ENCODE data around the gene GREM2.

Gene GREM2

DNA sequence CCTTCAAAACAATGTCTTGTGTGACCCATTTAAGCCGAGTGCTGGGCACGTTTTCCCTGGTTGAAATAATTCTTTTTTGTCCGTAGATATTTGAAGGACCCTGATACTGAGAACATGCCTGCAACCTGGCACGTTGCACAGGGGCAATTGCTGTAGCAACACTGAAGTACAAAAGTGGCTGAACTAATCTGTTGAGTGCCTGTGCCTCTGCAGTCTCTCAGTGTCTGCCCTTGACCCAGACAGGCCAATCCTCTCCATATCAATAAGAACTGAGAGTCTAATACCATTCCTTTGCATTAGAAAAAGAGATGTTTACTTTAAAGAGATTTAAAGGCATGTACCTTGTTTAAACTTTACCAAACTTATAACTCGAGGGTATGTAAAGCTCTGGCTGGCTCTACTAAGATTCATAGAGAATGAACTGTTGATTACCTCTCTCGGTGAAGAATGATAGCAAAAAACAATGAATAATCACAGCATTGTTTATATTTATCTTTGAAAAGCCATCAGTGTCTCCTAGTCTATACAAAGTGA is 2.4 kb downstream of the GREM2 start:
- DNase-seq, result no peak

DNA sequence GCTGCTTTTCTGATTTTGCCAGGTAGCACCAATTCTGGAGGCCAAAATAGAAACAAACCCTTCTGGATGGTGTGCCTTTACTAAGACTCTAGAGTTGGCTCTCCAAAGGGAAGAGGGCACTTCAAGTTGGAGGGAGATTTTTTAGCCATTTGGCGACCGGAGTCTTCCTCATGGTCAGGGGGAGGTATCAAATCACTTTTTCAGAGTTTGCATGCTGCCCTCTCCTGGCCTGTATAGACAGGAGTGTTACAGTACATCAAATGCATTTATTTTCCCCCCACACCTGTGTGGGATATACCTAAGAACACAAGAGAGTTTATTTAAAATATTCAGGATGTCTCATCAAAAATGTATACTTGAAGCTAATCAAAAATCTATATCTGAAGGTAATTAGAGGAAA is 3.2 kb downstream of the GREM2 start:
- DNase-seq, result no peak

DNA sequence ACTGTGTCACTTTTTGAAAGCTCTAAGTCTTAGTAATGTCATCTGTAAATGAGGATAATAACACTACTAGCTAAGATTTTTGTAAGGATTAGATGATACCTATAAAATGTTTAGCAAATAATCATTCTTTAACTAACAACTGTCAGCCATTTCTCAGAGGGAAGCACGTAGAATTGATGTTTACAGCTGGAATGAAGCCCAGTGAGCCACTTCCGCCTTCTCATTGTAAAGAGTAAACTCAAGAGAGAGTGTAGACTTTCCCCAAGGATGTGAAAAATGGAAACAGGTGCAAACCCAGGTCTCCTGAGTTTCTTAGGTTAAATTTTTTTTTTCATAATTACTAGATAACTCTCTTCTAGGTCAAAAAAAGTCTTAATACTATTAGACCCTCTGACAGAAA is 4.9 kb downstream of the GREM2 start:
- DNase-seq, result no peak

DNA sequence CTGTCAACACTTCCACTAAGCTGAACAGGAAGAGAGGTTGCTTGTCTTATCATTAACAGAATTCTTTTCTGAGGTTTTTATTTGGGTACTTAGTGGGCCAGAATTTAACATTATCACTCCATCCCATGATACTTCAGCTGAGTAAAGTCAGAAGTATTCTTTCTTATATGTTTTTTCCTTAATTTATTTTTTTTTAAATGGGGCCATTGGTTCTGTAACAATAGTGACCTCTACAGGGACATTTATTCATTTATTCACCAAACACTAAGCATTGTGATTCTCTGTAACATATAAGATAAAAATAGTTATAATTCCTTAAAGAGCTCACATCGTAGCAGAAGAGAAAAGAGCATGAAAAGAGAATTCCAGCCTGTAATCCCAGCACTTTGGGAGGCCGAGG is 9.8 kb downstream of the GREM2 start:
- no peak for DNase-seq

DNA sequence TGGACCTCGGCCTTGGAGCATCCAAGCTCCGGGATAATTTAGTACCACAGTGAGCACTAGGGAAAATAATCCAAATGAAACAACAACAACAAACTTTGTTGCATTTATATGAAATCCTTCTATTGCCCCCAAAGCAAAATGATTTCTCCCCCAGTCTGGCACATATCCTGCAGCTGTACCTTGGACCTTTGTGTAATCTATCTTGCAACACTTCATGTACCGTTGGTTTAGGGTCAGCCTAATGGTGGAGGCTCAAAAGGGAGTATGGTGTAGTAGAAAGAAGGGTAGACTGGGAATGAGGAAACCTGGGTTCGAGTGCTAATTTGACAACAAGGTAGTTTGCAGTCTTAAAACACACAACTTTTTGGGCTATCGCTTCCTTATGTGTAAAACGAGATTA is 12.1 kb downstream of the GREM2 start:
- no peak for DNase-seq

DNA sequence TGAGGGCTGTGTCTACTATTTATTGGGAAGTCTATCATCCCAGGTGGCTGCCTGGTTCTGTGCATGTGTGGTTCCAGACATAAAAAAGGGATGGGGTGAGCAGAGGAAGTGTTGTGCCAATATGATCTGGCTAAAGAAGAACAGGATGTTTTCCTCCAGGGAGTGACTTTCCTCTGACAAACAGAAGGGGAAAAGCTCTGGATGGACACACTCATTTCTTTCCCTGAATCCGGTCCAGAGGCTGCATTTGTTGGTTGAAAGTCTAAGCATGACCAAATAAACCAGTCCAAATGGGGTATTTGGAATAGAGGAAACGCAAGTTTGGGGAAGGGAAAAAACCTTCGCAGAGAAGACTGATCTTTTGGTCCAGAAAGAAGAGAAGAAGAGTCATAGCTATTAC is 12.7 kb downstream of the GREM2 start:
- no peak for DNase-seq

DNA sequence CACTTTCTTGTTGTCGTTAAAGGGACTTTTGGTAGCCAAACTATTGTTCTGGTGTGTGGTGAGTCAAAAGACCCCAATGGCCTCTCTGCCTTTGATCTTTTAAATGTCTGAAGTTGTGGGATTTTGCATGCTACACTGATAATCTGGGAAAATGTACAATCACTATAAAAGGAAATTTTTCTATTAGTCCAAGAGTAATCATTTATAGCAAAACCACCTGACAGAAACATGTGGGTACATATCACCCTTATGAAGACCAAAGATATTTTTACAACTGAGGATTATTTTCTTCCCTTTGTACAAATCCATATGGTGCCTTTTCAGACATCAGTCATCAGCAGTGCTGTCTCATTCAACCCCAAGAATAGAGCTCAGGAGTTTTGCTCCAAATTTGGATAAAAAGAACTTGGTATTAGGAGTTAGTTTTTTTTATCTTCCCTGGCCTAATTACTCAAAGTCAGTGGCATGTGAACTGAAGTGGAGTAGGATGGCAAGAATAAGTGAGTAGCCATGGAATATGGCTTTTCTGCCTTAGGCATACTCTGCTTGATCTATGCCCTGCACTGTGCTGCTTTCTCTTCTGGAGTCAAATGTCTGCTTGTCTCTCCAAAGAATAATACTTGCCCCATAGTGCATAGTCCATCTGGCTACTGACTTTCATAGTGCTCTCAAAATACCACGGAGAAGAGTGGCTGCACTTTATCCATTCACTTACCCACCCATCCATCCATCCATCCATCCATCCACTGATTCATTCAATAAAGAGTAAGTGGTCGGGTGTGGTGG is 13.5 kb downstream of the GREM2 start:
- no peak for DNase-seq

DNA sequence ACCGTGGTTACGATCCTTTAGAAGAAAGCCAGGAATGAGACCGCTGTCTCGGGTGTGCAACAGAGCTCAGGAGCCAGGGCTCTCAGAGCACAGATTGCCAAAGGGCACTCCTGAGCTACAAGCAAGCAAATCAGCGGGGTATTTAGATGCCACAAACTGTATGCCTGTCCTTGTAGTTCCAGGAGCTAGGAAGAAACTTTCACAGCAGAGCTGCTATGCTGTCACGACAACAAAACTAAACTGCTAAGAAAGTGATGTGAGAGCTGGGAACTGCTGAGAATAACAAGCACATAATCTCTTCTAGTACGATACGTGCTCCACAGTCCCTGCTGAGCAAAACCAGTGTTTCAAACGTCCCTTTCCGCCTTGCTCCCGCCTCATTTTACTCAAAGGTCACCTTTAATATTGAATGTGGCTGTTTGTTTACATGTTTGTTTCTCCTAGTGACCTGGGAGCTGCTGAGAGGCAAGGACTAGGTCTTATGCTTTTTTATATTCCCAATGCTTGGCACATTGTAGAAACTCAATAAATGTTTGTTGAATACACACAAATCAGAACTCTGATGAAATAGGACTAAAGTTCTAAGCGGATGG is 14.7 kb downstream of the GREM2 start:
- DNase-seq, result no peak

DNA sequence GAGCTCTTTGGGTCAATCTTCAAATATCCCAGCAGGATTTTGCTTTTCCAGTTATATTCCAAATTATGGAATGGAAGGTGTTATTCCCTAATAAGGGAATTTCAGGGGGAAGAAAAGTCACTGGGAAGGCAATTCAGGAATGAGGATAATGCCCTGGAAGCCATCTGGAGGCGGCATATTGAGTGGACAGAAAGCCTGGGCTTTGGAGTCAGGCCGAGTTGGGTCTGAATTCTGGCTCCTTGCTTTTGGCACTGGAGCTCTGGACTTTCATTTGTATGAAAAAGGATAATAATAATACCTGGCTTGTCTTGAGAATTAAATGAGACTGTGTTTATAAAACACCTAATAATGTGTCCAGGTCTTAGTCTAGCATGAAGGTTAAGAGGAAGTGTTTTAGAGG is 16.5 kb downstream of the GREM2 start:
- DNase-seq, result no peak

DNA sequence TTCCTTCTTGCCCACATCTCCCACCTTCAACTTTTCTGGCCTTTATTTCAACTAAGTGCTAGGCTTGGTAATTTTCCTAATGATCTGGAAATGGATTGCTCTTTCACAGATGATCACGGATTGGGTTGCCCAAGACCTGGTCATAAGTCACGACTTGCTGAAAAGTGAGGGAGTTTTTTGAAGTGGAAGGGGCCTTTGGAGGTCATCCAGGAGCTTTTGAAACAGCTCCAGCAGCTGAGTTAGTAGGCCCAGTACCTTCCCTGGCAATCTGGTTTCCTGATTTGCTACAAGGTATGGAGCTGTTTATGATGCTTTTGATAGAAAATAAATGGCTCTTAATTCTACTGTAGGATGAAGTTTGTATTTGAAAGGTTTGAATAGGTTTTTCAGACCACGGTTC is 20.4 kb downstream of the GREM2 start:
- DNase-seq, result no peak

DNA sequence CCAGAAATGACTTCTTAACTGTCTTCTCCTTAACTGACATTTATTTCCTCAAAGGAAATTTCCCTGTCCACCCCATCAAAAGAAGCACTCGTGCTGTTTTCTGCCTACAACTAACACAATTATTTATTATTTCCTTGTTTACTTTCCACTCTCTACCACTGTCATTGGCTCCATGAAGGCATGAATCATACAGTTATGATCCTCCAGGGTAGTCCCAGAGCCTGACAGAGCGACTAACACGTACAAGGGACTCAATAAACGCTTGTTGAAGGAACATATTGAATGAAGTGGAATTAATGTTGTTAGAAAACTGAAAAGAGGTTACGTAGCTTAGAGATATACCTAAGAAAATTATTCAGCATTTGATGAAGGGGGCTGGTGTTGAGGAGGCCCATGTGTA is 20.9 kb downstream of the GREM2 start:
- no peak for DNase-seq

DNA sequence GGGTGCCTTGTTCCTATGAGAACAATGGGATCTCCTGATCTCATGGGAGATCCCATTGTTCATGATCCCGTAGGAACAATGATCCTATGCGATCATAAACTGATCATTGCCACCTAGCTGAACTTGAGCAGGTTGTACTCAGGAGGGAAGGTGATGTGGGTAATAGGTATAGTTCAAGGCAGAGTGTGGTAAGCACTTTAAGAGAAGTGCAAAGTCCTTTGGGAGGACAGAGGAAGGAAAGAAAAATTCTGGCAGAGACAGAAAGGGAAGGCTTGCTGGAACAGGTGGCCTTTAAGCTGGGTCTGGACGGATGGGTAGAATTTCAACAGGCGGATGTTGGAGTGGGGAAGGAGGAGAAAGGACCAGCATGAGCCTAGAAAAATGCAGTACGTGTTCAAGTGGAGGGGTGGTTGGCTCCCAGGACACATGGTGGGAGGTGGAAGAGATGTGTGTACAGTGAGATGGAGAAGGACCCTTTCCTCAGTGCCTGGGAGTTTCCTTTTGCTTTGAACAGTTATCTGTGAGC is 22.3 kb downstream of the GREM2 start:
- DNase-seq, result no peak

DNA sequence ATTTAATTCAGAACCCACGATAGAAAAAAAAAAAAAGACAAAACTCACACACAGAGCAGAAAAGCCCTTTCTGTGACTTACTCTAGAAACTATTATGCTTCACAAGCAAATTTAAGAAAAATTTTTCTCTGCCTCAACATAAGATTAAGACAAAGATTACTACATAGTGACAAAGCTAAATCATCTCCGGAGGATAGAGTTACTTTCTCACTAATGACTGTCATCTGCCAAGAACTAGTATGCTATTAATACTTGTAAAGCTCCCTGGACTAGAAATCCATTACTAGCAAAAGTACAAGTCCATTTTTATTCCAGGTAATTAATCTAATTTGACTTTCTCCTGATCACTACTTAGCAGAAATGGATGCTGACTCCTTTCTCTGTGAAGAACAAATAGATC is 25.9 kb downstream of the GREM2 start:
- no peak for DNase-seq

DNA sequence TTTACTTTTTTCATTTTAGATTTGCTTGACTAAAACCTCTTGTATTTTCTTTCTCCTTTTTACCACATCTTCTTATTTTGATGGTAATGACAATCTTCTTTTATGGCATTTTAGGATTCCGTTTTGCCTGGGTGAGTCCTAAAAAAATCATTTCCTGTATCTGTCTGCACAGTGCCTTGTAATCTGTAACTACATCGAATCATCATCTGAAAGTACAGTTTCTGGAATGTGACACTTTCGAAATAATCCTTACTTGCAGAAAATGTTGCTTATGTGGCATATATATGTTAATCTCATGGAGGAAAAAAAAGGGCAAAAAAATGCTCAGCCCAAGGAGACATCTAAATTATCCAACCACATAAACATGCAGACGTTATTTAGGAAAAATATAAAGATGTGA is 29.0 kb downstream of the GREM2 start:
- no peak for DNase-seq

DNA sequence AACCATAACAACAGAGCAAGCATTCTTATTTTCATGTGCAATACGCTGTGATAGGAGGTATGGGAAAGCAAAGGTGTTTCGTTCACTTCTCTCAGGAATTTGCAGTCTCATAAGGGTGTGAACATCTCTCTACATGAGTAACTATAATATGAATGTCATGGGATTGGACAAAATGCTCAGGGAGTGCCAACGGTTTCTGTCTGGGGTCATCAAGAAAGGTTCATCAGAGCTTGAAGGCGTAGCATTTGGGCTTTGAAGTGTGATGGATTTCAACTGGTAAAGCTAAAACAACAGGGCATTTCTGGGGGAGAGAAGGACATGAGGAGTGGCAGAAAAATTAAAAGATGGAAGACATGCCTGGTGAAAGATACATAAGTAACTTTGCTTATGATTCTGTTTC is 32.4 kb downstream of the GREM2 start:
- no peak for DNase-seq

DNA sequence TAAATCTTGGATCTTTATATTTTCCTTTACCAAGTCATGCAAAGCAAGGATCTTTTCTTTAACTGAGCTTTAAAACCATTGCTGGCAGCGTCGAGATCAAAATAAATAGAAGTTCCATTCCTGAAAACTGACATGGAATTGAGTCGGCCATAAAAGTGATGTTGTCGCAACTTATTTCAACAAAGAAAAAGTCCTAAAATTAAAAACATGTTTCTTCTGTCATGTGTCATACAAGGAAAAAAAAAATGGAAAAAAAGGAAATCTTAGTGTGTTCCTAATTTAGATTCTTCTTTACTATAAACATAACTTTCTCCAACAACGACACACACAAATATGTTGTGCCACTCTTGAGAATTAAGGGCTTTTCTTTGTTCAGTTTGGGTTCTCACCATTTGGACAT is 34.9 kb downstream of the GREM2 start:
- no peak for DNase-seq

DNA sequence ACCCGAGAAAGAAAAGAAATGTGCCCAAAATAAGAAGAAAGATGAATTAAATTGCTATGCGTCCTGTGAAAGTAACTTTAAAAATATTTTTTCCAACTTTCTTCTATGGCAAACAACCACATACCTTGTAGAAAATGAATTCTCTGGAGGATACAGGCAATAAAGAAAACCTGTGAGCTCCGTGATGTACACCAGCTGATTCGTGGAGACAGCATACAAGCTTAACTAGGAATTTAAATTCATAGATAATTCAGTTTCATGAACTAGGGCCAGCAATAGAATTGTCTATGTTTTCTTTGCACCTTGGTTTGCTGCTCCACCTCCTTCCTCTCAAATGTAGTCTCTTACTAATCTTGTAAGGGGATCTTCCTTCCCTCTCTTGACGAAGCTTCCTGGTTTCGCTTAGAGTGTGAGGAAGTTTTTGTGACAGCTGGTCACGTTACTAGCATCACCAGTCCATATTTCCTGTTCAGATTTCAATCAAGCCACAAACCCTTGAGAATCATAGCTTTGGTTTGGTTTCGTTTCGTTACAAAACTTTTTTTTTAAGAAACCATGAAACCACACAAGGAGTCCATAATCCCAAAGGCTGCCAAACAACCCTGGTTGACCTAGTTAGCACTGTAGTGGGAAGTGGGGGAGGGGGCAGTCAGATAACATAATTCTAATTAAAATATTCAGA is 35.8 kb downstream of the GREM2 start:
- DNase-seq, result no peak

DNA sequence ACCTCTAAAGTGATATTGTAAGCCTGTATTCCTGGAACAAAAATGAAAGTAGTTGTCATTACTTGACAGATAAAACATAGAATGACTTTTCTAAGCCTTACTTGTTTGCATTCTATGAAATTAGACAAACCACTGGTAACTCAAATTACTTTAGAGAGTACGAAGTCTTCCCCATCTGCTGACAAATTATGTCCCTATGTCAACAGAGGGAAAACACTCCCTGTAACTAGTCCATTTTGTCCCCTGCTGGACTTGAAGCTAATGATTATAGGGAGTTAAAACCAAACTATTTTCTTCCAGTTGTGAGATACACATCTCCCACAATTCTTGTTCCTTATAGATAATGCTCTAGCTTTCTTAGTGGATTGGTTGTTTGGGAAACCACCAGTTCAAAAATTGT is 39.6 kb downstream of the GREM2 start:
- no peak for DNase-seq

DNA sequence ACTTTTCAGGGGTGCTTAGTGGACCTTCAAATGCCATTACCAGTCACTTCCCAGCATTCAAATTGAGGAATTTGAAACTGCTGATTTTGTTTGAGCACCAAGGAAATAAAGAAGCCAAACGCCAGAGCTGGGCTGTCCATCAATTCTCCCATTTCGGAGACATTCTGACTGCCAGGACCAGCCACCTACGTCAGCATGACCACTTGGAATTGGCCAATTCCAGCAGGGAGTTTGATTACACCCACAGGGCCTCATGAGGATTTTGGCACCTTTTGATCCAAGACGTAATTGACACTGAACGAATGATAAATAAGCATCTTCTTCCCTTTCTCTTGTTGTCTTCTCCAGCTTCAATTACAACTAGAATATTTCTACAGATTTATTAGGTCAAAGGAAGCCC is 40.2 kb downstream of the GREM2 start:
- no peak for DNase-seq

DNA sequence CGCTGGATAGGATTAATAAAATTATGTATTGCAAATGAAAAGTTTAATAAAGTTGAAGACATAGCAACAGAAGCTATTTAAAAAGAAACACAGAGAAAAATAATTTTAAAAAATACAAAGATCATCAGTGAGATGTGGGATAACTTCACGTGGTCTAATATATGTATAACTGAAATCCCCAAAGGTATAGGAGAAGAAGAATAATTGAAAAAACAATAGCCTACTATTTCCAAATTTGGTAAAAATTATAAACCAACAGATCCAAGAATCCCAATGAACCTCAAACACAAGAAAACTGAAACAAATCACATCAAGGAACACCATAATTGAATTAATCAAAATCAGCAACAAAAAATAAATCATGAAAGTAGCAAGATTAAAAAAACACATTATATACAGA is 44.9 kb downstream of the GREM2 start:
- no peak for DNase-seq

DNA sequence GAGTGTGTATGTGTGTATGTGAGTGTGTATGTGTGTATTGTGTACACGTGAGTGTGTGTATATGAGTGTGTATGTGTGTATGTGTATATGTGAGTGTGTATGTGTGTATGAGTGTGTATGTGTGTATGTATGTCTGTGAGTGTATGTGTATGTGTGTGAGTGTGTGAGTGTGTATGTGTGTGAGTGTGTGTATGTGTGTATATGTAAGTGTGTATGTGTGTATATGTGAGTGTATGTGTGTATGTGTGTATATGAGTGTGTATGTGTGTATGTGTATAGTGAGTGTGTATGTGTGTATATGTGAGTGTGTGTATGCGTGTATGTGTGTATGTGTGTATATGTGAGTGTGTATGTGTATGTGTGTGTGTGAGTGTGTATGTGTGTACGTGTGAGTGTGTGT is 49.2 kb downstream of the GREM2 start:
- no peak for DNase-seq

DNA sequence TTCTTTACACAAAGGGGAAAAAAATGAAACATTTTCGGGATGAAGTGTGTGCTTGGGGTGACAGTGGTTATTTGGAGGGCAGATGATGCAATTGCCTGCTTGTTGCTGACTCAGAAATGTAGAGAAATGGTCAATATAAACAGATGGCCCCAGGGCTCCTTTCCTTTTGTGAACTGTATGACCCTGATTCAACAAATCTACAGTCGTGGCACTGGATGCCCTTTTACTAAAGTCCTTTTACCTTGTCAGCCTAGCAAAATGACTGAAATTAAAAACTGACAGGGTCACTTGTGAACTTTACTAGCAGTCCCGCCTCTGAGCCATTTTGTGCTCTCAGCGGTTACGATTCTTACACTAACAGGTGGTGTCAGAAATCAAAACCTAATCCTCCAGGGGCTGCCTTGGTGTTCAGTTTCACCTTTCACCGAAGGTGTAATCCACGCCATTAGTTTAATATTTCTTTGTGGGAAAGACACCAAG is 49.8 kb downstream of the GREM2 start:
- DNase-seq, result no peak

DNA sequence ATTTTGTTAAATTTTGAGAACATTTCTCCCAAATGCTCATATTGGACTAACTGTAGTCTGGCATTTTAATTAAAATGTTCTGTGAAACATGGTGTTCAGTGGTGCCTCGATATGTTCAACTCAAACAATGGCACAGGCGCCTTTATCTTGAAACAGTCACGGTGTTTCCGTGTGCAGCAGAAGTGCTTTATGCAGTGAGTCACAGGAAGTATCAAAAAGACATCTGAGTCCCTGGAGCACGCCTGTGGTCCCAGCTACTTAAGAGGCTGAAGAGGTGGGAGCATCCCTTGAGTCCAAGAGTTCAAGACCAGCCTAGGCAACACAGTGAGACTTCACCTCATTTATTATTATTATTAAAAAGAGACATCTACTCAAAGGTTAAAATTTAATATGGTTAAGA is 52.2 kb downstream of the GREM2 start:
- no peak for DNase-seq

DNA sequence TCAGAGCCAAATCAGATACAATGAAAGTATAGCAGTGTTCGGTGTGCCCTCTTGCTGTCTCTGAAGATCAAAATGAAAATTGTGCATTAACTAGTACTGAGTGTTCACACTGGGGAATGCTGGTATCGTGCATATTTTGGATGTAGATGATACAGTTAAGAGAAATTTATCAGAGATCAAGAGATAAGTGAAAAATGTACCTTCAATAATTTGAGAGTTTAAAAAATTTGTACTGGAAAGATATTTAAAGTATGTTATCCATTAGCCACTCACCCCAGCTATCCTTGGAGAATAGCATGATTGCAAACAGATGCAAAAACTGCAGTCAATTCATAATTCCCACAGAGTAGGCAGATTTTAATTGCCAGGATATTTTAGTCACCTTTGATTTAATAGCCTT is 56.4 kb downstream of the GREM2 start:
- no peak for DNase-seq
